GM18520 (cell line): Measurements from ENCODE around the gene DAZAP1.
"Not testable (repeated sequence)": the region's sequence is repeated elsewhere in the genome, so short reads cannot be mapped to it uniquely, and the experiment has no call there.

Source experiments
- ATAC-seq: cut with Tn5 transposase; IDR thresholded peaks from one replicate; pipeline ENCODE4 v1.9.1; 2021; ENCODE audit not compliant: unreplicated experiment

The DAZAP1 gene

DNA sequence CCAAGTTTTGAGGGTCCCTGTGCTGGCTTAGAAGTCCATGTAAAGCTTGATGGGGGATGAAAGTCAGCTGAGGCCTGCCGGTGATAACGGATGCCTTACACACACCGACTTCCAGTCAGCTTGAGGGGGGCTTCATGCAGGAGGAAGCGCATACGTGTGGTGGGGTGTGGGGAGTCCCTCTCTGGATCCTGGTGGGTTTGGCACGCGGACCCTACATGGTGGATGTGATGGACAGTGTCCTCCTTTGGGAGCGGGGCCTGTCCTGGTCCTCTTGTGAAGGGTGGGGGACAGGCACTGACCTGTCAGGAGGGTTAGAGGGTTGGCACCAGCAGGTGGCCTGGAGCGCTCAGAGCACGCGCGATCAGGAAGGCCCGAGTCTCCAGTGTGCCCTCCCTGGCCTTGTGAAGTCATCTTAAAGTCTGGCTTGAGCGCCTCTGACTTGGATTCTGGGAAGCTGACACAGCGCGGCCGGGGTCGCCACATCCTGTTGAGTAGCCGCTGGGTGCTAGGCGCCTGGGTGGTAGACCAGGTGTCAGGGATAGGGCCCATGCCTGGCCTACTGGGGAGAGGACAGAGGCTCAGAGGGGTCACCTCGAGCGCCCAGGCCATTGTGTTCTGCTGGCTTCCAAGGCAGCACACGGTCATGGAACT lies 2.9 kb downstream of the DAZAP1 start:
- no peak for ATAC-seq

GRCh38 chr19:1410789-1411188 lies 3.4 kb downstream of the DAZAP1 start:
- no peak for ATAC-seq

DNA sequence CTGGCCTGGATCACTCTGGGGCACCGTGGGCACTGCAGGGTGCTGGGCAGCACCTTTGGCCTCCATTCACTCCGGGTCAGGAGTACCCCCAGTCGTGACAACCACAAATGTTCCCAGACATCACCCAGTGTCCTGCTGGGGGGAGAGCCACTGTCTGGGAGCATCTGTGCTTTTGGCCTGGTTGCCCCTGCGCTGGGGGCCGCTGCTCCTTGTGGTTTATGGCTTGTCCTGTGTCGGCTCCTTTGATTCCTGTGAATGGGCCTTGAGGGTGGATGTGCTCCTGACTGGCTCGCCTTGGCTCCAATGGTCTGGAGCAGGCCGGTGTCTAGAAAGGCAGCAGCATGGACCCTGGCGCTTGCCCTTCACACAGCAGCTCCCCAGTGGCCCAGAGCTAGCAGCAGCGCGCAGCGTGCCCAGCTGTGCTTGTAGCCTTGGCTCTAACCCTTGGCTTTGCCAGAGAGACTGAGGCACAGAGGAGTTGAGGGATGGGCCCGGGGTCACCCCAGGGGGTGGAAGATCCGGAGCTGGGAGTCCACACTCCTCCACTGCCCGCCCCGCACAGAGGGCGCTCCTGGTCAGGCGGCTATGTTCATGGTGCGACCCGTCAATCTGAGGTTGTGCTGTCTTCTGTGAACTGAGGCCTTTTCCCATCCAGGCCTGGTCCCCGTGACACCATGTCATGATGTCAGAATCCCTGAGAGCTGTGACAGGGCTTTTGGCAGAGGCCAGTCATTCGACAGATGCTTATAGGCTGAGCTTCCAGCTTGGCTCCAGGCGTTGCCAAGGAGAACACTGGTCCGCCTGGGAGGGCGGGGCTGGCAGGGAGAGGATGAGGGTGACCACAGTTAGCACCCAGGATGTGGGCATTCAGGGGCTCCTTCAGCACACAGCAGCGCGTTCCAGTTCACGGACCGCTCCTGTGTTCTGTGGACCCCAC lies 4.1 kb downstream of the DAZAP1 start:
- ATAC-seq, result no peak

DNA sequence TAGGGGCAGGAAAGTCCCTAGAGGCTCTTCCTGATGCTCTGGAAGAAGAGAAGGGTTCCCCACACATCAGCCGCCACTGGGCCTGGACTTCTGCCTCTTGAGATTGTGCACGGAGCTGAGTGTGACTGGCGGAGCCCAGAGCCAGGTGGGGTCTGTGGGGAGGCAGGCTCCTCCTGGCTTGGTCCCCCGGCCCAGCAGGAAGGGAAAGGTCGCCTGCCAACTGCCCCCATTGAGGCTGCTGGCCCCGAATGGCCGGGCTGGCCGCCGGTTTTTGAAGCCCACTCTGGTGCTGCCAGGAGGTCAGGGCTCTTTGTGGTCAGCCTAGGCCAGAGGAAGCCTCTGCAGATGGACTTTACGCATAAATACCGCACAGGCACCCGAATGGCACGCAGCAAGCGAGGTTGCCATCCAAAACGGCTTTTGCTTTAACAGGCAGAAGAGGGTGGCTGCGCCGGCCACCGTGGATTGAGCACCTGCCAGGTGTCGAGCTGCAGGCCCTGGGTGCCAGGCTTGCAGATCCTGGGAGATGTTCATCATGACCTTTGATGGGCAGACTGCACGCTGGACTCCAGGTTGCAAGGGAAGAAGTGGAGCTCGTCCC lies 5.0 kb downstream of the DAZAP1 start:
- no peak for ATAC-seq

- ATAC-seq, result no peak
Observed at GRCh38 chr19:1412995-1413800, 5.8 kb downstream of the DAZAP1 start.

DNA sequence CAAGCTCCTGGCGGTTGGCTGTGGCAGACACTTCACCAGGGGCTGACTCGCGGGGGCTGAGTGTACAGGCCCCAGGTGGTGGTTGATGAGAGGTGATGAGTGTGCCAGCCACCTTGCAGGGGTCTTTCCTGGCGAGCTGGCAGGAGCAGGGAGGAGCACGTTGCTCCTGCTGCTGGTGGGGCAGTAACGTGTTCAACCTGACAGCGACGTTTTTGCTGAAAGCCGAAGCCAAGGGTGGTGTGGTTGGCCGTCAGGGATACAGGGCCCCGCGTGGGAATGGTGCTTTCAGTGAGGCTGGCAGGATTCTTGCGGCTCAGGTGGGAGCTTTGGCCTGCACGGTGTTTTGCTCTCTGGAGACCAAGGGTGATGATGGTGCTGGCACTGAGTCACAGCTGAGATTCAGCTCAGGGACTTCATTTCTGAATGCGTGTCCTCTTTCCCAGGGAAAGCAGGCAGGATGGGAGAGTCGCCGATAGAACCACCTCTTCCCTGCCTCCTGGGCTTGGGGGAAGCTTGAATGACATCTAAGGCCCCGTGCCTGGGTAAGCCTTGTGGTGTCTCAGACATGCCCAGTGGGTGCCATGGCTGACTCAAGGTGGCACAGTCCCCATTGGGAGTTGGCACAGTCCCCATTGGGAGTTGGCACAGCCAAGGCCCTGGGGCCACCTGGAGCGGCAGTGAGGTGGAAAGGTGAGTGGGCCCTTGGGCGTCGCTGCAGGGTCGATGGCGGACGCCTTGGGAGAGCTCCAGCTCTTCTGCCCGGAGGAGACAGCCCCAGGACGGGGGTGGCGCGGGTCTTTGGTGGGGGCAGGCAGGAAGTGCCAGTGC lies 8.8 kb downstream of the DAZAP1 start:
- no peak for ATAC-seq

GRCh38 chr19:1417145-1417544 lies 9.8 kb downstream of the DAZAP1 start:
- no peak for ATAC-seq

DNA sequence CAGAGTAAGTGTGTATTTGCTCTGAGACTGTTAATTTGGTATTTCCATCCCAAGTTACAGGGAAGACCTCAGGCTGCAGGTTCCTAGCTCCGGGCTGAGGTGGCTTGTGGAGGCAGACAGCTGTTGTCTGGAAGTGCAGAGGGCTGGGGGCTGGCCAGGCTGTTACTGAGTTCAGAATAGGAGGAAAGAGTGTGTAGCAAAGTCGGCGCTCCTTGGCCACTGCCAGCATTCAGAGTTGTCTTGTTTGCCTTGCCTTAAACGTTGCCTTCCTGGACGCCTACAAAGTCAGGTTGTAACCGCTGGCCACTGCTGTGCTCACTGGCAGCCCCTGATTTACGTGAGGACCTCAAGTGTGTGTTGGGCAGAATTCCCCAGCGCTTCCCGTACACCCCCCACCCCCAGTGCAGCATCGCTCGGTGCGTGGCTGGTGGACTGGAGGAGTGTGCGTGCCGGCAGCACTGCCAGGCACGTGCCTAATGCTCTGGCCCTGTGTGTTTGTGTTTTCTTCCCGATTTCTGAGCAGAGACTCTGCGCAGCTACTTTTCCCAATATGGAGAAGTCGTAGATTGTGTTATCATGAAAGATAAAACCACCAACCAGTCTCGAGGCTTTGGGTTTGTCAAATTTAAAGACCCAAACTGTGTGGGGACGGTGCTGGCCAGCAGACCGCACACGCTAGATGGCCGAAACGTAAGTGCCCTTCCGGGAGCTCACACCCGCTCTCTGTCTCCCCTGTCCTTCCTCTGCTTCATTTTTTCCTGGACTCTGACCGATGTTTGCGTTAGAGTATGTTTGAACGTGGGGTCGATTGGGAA lies 10.5 kb downstream of the DAZAP1 start:
- ATAC-seq, result no peak

DNA sequence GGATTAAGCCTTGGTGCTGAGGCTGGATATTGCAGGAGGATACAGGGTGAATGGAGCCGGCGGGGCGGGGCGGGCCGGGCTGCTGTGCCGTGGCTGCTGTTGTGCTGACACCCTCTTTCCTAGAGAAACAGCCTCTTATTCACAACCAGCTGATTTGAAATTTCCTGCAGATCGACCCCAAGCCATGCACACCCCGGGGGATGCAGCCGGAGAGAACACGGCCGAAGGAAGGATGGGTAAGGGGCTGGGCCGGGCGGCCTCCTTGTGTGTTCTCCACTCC lies 11.1 kb downstream of the DAZAP1 start:
- ATAC-seq, result no peak

DNA sequence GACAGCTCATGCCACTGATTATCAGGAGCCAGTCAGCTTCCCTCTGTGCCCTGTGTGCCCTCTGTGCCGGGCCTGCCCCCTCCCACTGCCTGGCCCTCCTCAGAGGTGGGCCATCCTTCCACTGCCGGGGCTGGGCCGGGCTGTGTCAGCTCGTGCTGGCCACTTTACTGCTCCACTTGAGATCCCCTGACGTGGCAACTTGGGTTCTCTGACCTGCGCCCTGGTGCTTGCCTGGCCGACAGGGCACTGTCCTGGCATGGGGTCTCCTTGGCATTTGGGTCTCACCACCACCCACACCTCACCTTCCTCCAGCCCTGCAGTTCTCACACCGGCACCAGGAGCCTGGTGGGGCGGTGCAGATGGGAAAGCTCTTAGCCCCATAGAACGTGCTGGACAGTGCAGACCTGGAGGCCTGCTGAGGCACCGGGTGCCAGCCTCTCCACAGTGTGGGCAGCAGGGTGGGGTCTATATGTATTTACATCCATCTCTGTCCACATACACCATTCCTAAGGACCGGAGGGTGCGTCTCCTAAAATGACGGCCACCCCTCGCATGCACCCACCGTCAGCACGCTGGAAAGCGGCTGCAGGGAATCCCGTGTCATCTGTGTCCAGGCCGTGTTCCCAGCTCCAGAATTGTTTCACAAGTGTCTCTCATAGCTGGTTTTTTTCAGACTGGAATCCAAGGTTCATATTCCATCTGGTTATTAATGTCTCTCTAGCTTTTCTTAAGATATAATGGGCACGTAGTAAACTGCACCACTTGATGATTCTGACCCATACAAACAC lies 11.8 kb downstream of the DAZAP1 start:
- no peak for ATAC-seq

DNA sequence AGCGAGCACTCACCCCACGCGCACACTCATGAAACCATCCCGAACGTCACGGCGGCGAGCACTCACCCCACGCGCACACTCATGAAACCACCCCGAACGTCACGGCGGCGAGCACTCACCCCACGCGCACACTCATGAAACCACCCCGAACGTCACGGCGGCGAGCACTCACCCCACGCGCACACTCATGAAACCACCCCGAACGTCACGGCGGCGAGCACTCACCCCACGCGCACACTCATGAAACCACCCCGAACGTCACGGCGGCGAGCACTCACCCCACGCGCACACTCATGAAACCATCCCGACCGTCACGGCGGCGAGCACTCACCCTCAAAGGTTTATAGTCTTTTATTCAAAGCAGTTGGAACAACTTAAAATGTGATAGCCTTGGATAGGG lies 12.7 kb downstream of the DAZAP1 start:
- ATAC-seq, result not testable (repeated sequence)

- ATAC-seq, result no peak
Observed at GRCh38 chr19:1420590-1420989, 13.2 kb downstream of the DAZAP1 start.

DNA sequence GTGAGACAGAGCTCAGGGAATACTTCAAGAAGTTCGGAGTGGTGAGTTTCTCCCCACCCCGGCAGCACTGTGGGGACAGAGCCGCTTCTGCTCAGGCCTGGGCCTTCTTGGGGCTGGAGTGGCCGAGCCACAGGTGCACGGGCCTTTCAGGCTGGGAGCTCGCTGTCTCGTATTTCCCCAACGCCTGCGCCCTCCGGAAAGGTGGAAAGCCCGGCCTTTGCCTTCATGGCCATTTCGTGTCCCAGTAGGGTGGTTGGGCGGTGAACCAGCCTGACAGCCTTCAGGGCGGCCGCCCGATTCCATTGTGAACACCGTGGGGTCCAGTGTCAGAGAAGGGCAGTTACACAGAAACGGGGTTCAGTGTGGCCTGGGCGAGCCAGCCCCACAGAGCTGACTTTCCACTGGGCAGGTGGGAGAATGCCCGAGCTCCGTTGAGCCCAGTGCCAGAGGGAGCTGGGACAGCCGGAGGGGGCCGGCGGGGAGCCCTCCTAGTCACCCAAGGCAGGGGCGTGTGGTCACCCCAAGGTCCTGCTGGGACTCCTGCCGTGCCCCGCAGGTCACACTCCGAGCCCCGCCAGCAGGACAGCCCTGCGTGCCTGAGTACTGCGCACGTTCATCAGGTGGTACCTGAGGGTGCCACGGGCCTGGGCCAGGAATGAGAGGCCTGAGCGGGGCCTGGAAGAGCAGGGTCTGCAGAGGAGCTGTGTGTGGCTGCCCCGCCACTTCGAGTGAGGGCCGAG lies 14.0 kb downstream of the DAZAP1 start:
- ATAC-seq, result no peak

DNA sequence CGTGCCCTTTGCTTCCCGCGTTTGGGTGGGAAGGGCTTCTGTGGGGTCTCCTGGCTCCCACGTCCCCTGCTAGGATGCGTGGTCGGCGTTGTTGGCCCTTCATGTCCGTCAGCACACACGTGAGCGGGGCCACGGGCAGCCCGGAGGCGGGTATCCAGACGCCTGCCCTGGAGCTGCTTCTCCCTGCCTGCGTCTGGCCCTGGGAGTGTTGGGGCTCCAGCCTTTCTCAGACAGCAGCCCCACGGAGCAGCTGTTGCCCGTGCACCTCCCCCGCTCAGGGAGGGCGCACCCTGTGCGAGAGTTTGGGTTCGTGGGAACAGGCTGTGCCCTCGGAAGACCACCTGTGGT lies 14.5 kb downstream of the DAZAP1 start:
- ATAC-seq, result no peak

- no peak for ATAC-seq
Observed at GRCh38 chr19:1422360-1422759, 15.0 kb downstream of the DAZAP1 start.

DNA sequence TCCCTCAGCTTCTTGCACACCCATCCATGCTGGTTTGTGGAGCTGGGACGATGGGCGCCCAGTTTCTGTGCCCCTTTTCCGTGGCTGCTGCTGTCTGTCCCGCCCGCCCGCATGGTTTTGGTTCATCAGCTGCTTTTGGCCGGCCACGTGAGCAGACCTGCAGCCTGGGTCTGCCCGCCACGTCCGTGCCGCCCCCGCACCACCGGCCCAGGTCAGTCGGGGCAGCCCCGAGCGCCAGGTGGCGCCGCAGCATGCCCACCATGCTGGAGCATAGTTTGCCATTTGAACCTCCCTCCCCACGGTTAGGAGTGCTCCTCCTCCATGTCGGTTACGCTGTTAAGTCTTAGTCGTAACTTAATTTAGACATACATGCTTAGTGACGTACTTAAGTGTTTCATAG lies 15.6 kb downstream of the DAZAP1 start:
- no peak for ATAC-seq

DNA sequence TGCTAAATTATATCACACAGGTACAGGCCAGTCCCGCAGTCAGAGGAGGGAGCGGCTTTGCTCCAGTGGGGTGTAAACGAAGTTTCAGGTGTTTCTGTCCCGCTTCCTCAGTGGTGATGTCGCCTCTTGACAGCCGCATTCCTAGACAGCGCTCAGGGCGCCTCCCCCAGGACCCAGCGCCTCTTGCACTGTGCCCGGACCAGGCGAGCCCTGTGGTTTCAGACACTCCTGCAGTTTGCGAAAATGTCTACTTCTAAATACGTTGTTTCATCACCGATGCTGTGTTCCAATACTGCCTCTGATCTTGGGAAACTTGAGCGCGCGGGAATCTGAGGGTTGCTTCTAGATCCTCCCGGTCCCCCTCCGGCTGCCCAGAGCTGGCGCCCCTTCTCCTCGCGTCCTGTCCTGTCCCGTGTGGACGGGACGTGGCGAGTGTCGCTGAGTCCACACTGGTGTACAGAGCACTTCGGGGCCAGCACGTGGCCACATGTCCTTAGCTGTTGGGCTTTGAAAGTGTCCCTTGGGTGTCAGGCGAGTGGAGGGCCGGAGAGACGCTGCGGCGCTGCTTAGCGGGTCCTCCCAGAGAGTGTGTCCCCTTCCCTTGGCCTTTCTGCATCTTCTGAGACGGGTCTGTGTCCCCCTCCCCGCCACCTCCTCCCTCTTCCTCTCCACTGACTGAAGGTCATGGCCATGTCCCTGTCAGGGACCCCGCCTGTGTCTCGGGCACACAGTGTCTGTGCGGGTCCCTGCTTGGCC lies 16.2 kb downstream of the DAZAP1 start:
- ATAC-seq, result no peak
